WTC11 (cell line): ENCODE measurements around the gene UBASH3A. TPM values are rescaled to one million over a fixed set of nuclear protein-coding genes. Genes with fewer than 3 reads are reported as not detected.

Experiments used
- ATAC-seq: fragments of 200-7000 bp; cut with Tn5 transposase; 2 replicates; pipeline ENCODE4 v1.10.0; 2021; ENCODE audit warnings: mild to moderate bottlenecking, moderate library complexity
- CTCF ChIA-PET: fragments of 300-600 bp; sonication (Branson Sonifier 250); formaldehyde crosslinking; loops from one replicate; lab custom pipeline; 2021; ENCODE audit warnings: antibody characterized with exemption; lab: Charles Lee
- POLR2A ChIA-PET: fragments of 350-600 bp; sonication (Branson Sonifier 250); formaldehyde crosslinking; loops from one replicate; lab custom pipeline; 2021; ENCODE audit warnings: antibody characterized with exemption; lab: Charles Lee
- DNase-seq: peaks from one replicate; pipeline ENCODE4 v3.0.0; 2021; ENCODE audit warnings: low spot score
- H3K27ac Mint-ChIP-seq: 2 replicates; pipeline ENCODE4 v1.8.0; 2021; ENCODE audit warnings: mixed read lengths
- H3K27me3 Mint-ChIP-seq: 2 replicates; pipeline ENCODE4 v1.8.0; 2021; ENCODE audit warnings: low read depth, mild to moderate bottlenecking, moderate library complexity, mixed read lengths
- H3K36me3 Mint-ChIP-seq: 2 replicates; pipeline ENCODE4 v1.8.0; 2021; ENCODE audit warnings: mixed read lengths
- H3K4me1 Mint-ChIP-seq: 2 replicates; pipeline ENCODE4 v1.8.0; 2022; ENCODE audit warnings: mixed read lengths
- H3K4me3 Mint-ChIP-seq: 2 replicates; pipeline ENCODE4 v1.8.0; 2021; ENCODE audit warnings: mild to moderate bottlenecking, moderate library complexity, mixed read lengths
- H3K9me3 Mint-ChIP-seq: 2 replicates; pipeline ENCODE4 v1.8.0; 2021; ENCODE audit warnings: mixed read lengths
- ATF3 ChIP-seq: sonication (generic); formaldehyde crosslinking; conservative IDR thresholded peaks from 2 replicates; pipeline ENCODE4 v1.8.1; 2022; ENCODE audit warnings: mild to moderate bottlenecking, missing genetic modification reagents
- CREB1 ChIP-seq: sonication (generic); formaldehyde crosslinking; IDR thresholded peaks from 2 replicates; pipeline ENCODE4 v1.8.0; 2023; ENCODE audit warnings: mild to moderate bottlenecking, missing genetic modification reagents
- ESRRA ChIP-seq: sonication (generic); formaldehyde crosslinking; IDR thresholded peaks from 2 replicates; pipeline ENCODE4 v1.8.1; 2022; ENCODE audit warnings: mild to moderate bottlenecking, missing genetic modification reagents, borderline replicate concordance
- HMGA2 ChIP-seq: fragments of 250-450 bp; sonication (Bioruptor Pico); IDR thresholded peaks from 2 replicates; pipeline ENCODE4 v1.4.0; 2021; ENCODE audit warnings: mild to moderate bottlenecking, moderate library complexity
- IRF1 ChIP-seq: sonication (generic); formaldehyde crosslinking; IDR thresholded peaks from 2 replicates; pipeline ENCODE4 v1.8.0; 2023; ENCODE audit warnings: missing genetic modification reagents
- MXD4 ChIP-seq: fragments of 250-450 bp; sonication (Bioruptor Pico); IDR thresholded peaks from 2 replicates; pipeline ENCODE4 v1.8.0; 2021; ENCODE audit warnings: mild to moderate bottlenecking, moderate library complexity, borderline replicate concordance
- NFE2L1 ChIP-seq: sonication (generic); formaldehyde crosslinking; IDR thresholded peaks from 2 replicates; pipeline ENCODE4 v1.8.1; 2023; ENCODE audit warnings: missing genetic modification reagents
- NR3C1 ChIP-seq: sonication (generic); formaldehyde crosslinking; conservative IDR thresholded peaks from 2 replicates; pipeline ENCODE4 v1.8.1; 2023; ENCODE audit warnings: low read depth, mild to moderate bottlenecking, missing genetic modification reagents
- RORB ChIP-seq: fragments of 250-450 bp; sonication (Bioruptor Pico); IDR thresholded peaks from 2 replicates; pipeline ENCODE4 v1.9.0; 2021; ENCODE audit warnings: mild to moderate bottlenecking
- SOX15 ChIP-seq: fragments of 250-450 bp; sonication (Bioruptor Pico); IDR thresholded peaks from 2 replicates; pipeline ENCODE4 v1.9.0; 2021; ENCODE audit warnings: mild to moderate bottlenecking
- SP1 ChIP-seq: sonication (generic); formaldehyde crosslinking; conservative IDR thresholded peaks from 2 replicates; pipeline ENCODE4 v1.8.1; 2022; ENCODE audit warnings: missing genetic modification reagents
- TEAD4 ChIP-seq: sonication (generic); formaldehyde crosslinking; IDR thresholded peaks from 2 replicates; pipeline ENCODE4 v1.8.0; 2022; ENCODE audit warnings: mild to moderate bottlenecking, missing genetic modification reagents
- TP53 ChIP-seq: sonication (generic); formaldehyde crosslinking; IDR thresholded peaks from 2 replicates; pipeline ENCODE4 v1.8.1; 2023; ENCODE audit warnings: mild to moderate bottlenecking, missing genetic modification reagents
- ZMAT4 ChIP-seq: fragments of 250-450 bp; sonication (Bioruptor Pico); IDR thresholded peaks from 2 replicates; pipeline ENCODE4 v1.9.0; 2021; ENCODE audit warnings: mild to moderate bottlenecking
- ZNF232 ChIP-seq: sonication (generic); formaldehyde crosslinking; IDR thresholded peaks from 2 replicates; pipeline ENCODE4 v1.8.0; 2022; ENCODE audit warnings: mild to moderate bottlenecking, missing genetic modification reagents
- total RNA-seq: library from RNA; stranded (reverse); gene quantifications from 3 replicates; pipeline ENCODE4 v1.2.3, GENCODE V29; 2021
- TF ChIP-seq, protein P1 (sequence below): sonication (generic); formaldehyde crosslinking; IDR thresholded peaks from 2 replicates; pipeline ENCODE4 v1.8.1; 2023; ENCODE audit warnings: mild to moderate bottlenecking, missing genetic modification reagents
- TF ChIP-seq, protein P2 (sequence below): sonication (generic); formaldehyde crosslinking; IDR thresholded peaks from 2 replicates; pipeline ENCODE4 v1.8.0; 2023; ENCODE audit warnings: mild to moderate bottlenecking, missing genetic modification reagents
- TF ChIP-seq, protein P3 (sequence below): fragments of 200-600 bp; IDR thresholded peaks from 2 replicates; pipeline ENCODE4 v1.8.0; 2022; ENCODE audit warnings: antibody characterized with exemption
- TF ChIP-seq, protein P4 (sequence below): fragments of 250-450 bp; sonication (Bioruptor Pico); IDR thresholded peaks from 2 replicates; pipeline ENCODE4 v1.9.0; 2021; ENCODE audit warnings: mild to moderate bottlenecking

UBASH3A gene
- total RNA-seq, 1 experiment from 2014 or later: not detected

- Mint-ChIP-seq H3K9me3 (peaks cover 3% of the 10 kb centered on the region; the same call in 1 of the 2 replicates), H3K4me3 (no peak overlapping the region)
- TF ChIP-seq RORB (CRISPR knock-in tag) (no peak), ESRRA (no peak), ZNF232 (no peak), NR3C1 (CRISPR knock-in tag) (no peak), HMGA2 (CRISPR knock-in tag) (no peak), SOX15 (CRISPR knock-in tag) (no peak), TEAD4 (CRISPR knock-in tag) (no peak), TP53 (CRISPR knock-in tag) (no peak), SP1 (CRISPR knock-in tag) (no peak), IRF1 (no peak), NFE2L1 (CRISPR knock-in tag) (no peak), MXD4 (CRISPR knock-in tag) (no peak), ATF3 (CRISPR knock-in tag) (no peak), ZMAT4 (CRISPR knock-in tag) (no peak), CREB1 (CRISPR knock-in tag) (no peak)
- TF ChIP-seq, protein P1, sequence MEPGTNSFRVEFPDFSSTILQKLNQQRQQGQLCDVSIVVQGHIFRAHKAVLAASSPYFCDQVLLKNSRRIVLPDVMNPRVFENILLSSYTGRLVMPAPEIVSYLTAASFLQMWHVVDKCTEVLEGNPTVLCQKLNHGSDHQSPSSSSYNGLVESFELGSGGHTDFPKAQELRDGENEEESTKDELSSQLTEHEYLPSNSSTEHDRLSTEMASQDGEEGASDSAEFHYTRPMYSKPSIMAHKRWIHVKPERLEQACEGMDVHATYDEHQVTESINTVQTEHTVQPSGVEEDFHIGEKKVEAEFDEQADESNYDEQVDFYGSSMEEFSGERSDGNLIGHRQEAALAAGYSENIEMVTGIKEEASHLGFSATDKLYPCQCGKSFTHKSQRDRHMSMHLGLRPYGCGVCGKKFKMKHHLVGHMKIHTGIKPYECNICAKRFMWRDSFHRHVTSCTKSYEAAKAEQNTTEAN (CRISPR knock-in tag): no peak
- TF ChIP-seq, protein P2, sequence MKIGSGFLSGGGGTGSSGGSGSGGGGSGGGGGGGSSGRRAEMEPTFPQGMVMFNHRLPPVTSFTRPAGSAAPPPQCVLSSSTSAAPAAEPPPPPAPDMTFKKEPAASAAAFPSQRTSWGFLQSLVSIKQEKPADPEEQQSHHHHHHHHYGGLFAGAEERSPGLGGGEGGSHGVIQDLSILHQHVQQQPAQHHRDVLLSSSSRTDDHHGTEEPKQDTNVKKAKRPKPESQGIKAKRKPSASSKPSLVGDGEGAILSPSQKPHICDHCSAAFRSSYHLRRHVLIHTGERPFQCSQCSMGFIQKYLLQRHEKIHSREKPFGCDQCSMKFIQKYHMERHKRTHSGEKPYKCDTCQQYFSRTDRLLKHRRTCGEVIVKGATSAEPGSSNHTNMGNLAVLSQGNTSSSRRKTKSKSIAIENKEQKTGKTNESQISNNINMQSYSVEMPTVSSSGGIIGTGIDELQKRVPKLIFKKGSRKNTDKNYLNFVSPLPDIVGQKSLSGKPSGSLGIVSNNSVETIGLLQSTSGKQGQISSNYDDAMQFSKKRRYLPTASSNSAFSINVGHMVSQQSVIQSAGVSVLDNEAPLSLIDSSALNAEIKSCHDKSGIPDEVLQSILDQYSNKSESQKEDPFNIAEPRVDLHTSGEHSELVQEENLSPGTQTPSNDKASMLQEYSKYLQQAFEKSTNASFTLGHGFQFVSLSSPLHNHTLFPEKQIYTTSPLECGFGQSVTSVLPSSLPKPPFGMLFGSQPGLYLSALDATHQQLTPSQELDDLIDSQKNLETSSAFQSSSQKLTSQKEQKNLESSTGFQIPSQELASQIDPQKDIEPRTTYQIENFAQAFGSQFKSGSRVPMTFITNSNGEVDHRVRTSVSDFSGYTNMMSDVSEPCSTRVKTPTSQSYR (CRISPR knock-in tag): no peak
- TF ChIP-seq, protein P3, sequence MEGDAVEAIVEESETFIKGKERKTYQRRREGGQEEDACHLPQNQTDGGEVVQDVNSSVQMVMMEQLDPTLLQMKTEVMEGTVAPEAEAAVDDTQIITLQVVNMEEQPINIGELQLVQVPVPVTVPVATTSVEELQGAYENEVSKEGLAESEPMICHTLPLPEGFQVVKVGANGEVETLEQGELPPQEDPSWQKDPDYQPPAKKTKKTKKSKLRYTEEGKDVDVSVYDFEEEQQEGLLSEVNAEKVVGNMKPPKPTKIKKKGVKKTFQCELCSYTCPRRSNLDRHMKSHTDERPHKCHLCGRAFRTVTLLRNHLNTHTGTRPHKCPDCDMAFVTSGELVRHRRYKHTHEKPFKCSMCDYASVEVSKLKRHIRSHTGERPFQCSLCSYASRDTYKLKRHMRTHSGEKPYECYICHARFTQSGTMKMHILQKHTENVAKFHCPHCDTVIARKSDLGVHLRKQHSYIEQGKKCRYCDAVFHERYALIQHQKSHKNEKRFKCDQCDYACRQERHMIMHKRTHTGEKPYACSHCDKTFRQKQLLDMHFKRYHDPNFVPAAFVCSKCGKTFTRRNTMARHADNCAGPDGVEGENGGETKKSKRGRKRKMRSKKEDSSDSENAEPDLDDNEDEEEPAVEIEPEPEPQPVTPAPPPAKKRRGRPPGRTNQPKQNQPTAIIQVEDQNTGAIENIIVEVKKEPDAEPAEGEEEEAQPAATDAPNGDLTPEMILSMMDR: no peak
- TF ChIP-seq, protein P4, sequence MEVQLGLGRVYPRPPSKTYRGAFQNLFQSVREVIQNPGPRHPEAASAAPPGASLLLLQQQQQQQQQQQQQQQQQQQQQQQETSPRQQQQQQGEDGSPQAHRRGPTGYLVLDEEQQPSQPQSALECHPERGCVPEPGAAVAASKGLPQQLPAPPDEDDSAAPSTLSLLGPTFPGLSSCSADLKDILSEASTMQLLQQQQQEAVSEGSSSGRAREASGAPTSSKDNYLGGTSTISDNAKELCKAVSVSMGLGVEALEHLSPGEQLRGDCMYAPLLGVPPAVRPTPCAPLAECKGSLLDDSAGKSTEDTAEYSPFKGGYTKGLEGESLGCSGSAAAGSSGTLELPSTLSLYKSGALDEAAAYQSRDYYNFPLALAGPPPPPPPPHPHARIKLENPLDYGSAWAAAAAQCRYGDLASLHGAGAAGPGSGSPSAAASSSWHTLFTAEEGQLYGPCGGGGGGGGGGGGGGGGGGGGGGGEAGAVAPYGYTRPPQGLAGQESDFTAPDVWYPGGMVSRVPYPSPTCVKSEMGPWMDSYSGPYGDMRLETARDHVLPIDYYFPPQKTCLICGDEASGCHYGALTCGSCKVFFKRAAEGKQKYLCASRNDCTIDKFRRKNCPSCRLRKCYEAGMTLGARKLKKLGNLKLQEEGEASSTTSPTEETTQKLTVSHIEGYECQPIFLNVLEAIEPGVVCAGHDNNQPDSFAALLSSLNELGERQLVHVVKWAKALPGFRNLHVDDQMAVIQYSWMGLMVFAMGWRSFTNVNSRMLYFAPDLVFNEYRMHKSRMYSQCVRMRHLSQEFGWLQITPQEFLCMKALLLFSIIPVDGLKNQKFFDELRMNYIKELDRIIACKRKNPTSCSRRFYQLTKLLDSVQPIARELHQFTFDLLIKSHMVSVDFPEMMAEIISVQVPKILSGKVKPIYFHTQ (CRISPR knock-in tag): no peak
- TF ChIP-seq, all 79 proteins: peak for 0
- no peaks in the 10 kb centered on the region for H3K4me1 Mint-ChIP-seq
- ChIA-PET POLR2A (no interaction called here), CTCF (interaction anchor here (0.6 to 1.1 kb wide), 2 partner anchors 36 to 183 kb away, joined by 3 to 7 read pairs; no protein-coding TSS in a partner anchor)
- DNase-seq (no peak), ATAC-seq (no peak)
- H3K27me3 Mint-ChIP-seq: no peaks in the 10 kb centered on the region
- H3K36me3 Mint-ChIP-seq: no peaks in the 10 kb centered on the region
- no peak overlapping the region for H3K27ac Mint-ChIP-seq
Observed at GRCh38 chr21:42441963-42442362, 38.3 kb downstream of the UBASH3A start.
